ENCODE data around the gene HPRT1.

DNA sequence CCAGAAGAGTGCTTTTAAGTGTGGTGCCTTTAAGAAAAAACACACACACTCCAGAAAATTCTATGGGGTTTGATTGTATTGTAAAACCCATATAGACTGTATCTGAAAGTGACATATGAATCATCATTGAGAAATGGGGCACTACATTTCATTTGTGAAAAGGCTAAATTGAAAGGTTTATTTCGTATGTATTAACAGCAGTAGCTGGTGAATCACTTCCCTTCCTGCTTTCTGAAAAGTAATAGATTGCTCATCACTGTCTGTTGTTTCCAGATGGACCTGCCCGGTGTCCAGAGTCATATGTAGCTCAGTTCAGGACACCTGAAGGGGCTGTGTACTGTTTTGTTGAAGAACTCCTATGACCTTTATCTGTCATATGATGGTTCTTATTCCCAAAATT is 28.1 kb upstream of the HPRT1 start:
- TF ChIP-seq EP300 (IDR thresholded peaks at IDR 0.05) (no peak), POLR2AphosphoS5 (IDR thresholded peaks at IDR 0.05) (no peak)
- TF ChIP-seq, protein P1, sequence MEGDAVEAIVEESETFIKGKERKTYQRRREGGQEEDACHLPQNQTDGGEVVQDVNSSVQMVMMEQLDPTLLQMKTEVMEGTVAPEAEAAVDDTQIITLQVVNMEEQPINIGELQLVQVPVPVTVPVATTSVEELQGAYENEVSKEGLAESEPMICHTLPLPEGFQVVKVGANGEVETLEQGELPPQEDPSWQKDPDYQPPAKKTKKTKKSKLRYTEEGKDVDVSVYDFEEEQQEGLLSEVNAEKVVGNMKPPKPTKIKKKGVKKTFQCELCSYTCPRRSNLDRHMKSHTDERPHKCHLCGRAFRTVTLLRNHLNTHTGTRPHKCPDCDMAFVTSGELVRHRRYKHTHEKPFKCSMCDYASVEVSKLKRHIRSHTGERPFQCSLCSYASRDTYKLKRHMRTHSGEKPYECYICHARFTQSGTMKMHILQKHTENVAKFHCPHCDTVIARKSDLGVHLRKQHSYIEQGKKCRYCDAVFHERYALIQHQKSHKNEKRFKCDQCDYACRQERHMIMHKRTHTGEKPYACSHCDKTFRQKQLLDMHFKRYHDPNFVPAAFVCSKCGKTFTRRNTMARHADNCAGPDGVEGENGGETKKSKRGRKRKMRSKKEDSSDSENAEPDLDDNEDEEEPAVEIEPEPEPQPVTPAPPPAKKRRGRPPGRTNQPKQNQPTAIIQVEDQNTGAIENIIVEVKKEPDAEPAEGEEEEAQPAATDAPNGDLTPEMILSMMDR (IDR thresholded peaks at IDR 0.05), result no peak

All from suprapubic skin (tissue), 4 donors.